ENCODE measurements around the gene AKAP13.

Gene AKAP13

DNA sequence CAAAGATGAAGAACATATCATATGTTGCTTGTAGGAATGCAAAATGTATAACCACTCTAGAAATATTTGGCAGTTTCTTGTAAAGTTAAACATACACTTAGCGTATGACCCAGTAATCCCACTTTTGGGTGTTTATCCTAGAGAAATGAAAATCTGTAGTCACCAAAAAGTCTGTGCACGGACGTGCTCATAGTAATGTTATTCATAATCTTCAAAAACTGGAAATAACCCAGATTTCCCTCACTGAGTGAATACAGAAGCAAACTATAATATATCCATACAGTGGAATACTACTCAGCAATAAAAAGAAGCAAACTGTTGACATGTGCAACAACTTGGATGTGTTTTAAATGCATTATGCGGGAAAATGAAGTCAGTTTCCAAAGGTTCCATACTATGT lies 155.9 kb downstream of the AKAP13 start:
- DNase-seq (ENCODE audit: low spot score) = no peak

DNA sequence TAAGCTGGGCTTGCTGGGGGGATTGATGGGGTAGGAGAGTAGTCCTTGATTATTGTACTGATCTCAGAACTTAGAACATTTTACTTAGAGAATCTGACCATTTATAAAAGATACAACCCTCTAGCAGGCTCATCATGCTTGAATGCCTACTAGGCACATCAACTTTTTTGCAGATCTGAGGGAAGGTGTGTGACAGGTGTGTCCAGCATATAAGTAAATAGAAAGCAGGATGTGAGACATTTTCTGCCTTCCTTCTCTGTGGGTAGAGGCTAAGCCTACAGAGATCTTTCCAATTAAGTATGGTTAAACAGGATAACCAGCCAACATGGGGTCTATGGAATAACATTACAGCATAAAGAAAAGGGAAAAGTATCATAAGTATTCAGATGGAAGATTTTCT lies 159.1 kb downstream of the AKAP13 start:
- no peak for DNase-seq (ENCODE audit: low spot score)

DNA sequence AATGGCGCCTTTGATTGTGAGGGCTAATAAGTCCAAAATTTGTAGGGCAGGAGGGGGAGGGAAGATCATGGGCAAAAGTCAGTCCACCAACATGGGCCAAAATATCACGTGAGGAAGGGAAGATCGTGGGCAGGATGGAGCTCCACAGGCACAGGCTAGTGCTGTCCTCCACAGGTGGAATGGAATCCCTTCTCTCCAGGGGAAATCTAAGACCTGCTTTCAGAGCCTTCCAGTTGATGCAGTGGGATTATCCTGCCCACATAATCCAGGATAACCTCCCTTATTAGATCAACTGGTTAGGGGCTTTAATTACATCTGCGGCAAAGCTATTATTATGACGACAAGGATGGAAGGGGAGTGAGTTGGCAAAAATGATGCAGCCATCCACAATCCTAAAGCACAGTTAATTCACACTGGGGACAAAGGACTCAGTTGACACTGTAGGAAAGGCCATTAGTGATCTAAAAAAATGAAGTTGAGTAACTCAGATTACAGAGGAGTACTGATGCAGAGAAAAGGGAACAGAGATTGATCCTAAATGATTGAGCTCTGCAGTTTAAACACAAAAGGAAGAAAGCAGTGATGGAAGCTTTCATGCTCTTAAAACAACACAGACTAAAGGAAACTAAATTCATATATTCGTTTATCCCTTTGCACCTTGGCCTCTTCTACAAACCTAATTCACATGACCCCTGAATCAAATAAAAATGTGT lies 159.8 kb downstream of the AKAP13 start:
- DNase-seq (ENCODE audit: low spot score) = no peak

DNA sequence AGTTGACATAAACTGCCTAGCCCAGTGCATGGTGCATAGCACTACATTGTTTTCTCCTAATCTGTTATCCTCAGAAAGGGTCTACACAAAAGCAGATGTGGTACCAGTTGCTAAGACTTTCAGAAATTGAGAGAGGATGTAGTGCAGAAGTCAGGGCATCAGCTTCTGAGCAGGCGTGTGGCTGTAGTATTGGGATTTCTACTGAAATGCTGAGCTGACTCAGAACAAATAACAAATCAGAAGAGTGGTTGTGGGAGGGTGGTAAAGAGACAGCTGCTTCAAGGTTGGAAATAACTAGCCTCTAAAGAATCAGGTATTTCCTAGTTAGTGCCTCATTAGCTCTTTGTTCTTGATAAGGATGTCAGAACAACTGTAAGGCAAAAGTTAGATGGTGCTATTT lies 161.3 kb downstream of the AKAP13 start:
- no peak for DNase-seq (ENCODE audit: low spot score)

DNA sequence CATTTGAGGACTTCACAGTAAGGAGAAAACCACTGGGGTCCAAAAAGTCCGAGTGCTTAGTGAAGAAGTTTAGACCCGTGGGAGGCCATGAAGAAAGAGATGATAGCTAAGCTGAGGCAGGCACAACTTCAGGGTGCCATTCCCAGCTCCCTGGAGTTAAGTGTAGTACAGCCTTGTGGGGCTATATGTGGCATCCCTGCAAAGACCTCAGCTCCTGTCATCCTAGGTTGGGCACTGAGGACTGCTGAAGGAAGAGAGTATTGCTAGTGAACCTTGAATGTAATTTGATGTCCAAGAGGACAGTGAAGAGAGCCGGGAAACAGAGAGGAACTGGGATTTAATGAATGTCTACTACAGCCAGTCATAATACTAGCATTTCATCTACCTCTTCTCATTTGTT lies 162.1 kb downstream of the AKAP13 start:
- DNase-seq (ENCODE audit: low spot score) = no peak

DNA sequence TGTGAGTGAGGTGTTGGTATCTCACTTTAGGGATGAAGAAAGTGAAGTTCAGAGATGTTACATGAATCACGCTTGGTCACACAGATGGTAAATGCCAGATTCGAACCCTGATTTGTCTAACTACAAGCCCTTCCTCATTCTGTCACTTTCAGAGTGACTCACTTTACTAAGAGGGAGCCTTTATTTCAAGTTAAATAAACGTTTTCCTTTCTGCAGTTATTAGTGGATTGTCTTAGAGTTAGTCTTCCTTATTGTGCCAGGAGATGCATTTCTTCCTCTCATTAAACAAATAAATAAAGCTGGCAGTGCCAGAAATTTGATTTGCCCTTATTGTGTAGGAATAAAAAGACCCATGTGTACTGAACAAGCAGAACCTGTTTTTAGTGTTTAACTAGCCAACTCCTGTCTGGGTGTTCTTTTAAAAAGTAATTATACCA lies 162.5 kb downstream of the AKAP13 start:
- no peak for DNase-seq (ENCODE audit: low spot score)

DNA sequence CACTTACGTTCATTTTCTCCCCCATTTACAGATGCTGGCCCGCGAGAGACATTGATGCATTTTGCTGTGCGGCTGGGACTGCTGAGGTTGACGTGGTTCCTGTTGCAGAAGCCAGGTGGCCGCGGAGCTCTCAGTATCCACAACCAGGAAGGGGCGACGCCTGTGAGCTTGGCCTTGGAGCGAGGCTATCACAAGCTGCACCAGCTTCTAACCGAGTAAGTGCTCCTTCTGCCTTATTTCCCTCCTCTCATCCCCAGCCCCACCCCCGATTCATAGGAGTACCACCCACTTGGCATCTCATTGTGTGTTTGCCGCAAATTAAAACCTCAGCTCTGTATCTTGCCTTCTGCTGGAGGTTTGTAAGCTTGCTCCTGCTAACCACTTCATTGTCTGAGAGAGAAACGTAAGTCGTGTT lies 163.3 kb downstream of the AKAP13 start:
- no peak for DNase-seq (ENCODE audit: low spot score)

DNA sequence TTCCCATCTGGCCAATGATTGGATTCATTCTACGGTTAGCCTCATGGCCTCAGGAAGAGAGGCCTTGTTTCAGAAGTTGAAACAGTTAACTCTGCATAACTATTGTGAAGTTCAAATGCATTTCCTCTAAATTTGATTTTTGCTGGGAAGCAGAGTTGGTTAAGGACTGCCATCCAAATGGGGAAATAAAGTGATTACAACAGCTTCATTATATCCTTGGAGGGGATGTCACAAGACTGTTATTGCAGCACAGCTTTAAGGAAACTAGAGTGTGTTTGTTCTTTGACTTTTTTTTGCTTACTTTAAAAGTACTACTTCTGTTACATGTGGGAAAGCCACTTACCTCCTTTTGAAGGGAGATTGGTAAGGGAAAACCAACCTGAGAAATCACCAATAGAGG lies 164.8 kb downstream of the AKAP13 start:
- DNase-seq (ENCODE audit: low spot score) = no peak

DNA sequence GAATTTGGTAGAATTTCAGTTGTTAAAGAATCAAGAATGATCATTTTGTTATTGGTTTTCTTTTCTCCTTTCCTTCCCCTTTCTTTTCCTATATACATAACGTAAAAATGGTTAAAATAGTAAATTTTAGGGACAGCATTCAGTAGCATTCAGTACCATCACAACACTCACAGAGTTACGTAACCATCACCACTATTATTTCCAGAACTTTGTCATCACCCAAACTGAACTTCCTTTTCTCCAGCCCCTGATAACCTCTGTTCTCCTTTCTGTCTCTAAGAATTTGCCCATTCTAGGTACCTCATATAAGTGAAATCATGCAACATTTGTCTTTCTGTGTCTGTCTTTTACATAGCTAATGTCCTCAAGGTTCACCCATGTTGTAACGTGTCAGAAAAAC lies 165.3 kb downstream of the AKAP13 start:
- no peak for DNase-seq (ENCODE audit: low spot score)

DNA sequence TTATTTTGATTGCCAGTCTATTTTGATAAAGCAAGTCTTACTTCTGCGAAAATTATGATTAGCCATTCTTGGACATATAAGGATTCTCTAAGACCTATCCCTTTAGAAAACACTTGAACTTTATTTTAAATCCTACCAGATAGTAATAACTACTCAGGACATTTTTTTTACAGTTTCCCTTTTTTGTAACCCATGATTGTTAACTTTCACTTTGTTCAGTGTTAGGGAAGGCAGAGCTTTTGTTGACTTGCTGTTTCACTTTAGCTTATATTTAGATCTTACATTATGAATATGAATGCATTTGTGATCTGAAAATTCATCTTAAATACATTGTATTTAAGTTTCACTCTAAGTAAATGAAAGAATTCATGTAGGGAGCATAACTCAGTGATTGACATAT lies 167.0 kb downstream of the AKAP13 start:
- DNase-seq (ENCODE audit: low spot score) = no peak

DNA sequence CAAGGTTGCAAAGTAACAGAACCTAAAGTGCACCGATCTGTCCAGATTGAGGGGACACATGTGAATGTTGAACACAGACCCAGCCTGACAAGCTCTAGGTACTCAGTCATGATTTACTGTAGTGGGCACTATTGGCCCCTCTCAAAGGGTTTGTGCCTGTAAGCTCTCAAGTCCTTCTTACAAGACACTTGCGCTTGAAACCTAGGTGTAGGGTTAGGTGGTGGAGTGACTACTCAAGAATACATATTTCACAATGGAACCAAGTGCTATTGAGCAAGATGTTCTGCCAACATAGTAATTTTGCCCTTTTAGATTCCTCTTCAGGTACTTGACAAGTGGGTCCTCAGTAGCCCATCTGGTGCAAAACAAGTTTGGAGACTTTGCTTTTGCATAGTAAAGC lies 169.9 kb downstream of the AKAP13 start:
- DNase-seq (ENCODE audit: low spot score) = no peak

DNA sequence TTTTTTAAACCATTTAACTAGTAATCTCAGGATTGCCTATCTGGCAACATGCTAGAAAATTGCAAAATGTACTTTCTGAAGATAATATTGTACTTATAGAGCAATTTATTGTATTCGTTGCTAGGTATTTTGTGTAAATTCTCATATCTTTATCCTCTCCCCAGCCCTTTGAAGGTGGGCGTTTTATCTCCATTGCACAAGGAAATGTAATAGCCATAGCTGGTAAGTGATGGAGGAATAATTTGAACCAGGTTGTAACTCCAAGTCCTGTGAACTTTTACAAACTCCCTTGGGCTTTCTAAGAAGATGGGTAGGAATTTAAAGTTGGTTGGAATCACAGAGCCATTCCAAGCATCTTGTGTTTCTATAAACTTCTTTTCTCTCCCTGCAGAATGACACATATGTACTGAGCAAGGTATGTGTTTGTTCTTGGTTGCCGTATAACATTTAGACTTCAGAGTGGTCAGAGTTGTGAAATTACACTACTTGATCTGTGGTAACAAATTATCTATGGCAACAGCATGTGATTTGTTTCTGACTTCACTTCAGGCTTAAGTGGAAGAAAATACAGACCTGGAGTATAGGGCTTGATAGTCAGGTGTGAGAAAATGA lies 170.9 kb downstream of the AKAP13 start:
- no peak for DNase-seq (ENCODE audit: low spot score)

DNA sequence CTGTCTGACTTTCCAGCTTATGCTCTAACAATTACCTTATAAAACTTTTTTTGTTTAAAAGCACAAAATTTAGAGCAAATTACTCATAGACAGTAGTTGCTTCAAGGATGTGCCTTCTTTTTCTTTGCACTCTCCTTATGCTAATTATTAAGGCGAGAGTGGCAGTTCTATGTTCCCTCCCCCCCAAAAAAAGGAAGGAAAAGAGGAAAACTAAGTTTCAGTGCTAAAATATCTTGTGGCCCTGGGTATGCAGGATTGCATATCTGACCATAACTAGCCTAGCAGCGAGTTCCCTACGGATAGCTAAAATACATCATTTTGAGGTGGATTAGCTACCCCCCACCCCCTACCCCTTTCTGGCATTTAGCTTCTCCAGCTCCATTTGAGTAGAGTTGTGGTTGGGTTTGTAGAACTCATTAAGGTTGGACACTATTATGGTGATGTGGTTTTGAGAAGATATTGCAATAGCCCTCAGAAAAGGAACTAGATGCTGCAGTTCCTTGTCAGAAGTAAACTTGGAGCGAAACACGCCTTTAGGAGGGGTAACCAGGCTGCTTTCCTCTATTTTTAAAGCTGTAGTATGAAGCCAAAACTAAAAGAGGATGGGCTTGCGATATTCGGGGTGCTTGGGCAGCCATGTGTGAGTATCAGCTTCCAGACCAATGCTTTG lies 174.6 kb downstream of the AKAP13 start:
- DNase-seq (ENCODE audit: low spot score) = no peak

DNA sequence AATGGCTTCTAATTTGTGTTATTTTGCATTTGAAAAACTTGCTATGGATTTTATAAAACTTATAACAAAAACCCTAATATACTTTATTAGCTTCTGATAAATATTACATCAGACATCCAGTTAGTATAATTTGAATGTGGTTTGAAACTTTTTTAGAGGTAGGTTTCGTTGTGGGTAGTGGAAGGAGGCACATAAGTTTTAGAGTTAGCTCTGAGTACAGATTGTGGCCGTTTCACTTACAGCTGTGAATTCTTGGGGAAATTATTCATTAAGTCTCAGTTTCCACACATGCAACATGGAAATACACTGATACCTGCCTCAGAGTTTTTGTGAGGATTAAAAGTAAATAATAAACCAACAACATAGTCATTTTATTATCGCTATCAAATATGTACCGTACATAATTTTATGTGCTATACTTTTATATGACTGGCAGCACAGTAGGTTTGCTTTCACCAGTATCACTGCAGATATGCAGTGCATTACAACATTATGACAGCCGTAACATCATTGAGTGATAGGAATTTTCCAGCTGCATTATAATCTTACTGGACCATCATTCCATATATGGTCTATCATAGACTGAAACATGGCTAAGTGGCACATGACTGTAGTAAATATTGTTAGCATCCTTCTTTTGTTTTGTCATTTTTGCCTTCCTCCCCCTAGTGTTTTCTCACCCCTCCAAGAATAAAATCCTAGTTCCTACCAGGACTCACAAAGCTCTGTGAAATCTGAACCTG lies 175.6 kb downstream of the AKAP13 start:
- no peak for DNase-seq (ENCODE audit: low spot score)

DNA sequence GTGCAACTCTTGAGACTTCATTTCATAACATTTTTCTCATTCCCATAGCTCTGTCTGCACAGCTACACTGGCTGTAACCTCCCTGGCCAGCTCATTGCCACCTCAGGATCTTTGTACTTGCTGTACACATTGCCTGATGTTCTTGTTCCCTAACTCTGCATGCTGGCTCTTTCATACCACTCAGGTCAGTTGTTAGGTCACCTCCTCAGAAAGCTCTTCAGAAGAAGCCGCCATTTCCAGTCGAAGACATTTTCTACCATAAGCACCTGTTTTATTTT lies 176.2 kb downstream of the AKAP13 start:
- DNase-seq (ENCODE audit: low spot score) = no peak

DNA sequence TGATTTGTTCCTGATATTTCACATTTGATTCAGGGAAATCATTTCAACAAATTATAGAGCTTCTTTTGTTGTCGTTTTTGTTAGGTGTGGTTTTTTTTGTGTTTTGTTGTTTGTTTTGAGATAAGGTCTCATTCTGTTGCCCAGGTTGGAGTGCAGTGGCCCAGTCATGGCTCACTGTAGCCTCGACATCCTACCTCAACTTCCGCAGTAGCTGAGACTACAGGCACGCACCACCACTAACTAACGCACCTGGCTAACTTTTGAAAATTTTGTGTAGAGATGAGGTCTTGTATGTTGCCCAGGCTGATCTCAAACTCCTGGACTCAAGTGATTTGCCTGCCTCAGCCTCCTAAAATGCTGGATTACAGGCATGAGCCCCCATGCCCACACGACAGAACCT lies 177.0 kb downstream of the AKAP13 start:
- DNase-seq (ENCODE audit: low spot score) = no peak

DNA sequence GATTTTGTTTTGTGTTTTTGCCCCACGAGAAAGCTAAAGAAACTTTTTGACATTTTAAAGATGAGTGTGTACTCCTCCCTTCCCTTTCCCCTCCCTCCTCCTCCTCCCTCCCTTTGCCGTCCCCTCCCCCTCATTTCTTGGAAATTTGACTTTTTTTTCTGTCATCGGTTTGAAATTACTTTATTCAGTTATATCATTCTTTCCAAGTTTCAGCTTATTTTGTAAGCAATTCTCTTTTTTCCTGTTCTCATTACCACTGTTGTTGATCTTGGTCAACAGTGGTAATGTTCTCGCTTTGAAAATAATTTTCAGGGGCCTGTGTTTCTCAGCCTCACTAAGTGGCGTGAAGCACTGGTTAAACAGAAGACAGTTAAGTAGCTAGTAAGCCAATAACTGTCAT lies 178.4 kb downstream of the AKAP13 start:
- no peak for DNase-seq (ENCODE audit: low spot score)

DNA sequence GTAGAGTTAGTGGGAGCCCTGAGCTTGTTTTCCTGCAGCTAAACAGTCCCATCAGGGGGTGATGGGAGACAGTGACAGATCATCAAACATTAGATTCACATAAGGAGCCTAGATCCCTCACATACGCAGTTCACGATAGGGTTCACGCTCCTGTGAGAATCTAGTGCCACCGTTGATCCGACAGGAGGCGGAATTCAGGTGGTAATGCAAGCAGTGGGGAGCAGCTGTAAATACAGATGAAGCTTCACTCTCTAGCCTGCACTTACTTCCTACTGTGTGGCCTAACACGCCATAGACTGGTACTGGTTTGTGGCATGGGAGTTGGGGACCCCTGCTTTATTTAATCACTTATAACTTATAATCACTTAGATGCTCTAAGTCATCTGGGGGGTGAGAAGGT lies 179.1 kb downstream of the AKAP13 start:
- no peak for DNase-seq (ENCODE audit: low spot score)

DNA sequence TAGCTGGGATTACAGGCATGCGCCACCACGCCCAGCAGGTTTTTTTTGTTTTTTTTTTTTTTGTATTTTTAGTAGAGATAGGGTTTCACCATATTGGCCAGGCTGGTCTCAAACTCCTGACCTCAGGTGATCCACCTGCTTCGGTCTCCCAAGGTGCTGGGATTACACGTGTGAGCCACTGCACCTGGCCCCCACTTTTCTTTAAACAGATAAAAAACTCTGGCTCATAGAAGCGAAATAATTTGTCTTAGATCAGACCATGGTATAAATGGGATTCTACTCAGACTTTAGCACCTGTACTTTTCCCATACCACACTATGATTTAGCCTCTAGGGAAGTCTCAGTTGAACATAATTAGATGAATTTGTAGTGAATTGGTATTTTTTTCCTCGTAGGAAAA lies 182.4 kb downstream of the AKAP13 start:
- no peak for DNase-seq (ENCODE audit: low spot score)

DNA sequence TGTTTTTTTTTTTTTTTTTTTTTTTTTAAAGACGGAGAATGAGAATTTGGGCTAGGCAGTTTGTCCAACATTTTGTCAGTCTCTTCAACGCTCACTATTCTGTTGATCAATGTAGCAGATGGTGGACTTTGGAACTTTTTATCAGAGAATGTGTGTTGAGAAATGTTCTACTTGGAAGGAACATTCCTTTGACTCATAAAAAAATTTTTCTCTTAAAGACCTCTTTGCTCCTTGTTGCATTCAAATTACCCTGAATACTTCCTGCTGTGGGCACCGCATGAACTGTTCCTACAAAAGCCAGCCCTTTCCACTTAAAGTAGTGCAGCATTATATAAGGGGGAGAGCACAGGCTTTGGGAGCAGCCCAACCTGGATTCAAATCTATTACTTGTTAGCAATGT lies 182.9 kb downstream of the AKAP13 start:
- no peak for DNase-seq (ENCODE audit: low spot score)

DNA sequence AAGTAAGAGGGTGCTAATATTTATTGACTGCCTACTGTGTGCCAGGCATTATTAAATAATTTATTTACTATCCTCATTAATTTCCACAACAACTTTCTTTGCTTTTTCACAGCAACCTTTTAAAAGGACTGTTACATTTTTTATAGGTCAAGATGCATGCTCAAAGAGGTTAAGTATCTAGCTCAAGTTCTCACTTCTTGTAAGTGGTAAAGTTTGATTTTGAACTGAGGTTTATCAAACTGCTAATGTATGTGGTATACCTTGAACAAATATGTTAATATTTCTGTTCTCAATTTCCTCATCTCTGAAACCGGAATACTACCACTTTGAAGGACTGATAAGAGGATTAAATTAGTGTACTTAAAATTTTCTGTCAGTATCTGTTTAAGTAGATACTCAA lies 183.3 kb downstream of the AKAP13 start:
- no peak for DNase-seq (ENCODE audit: low spot score)

DNA sequence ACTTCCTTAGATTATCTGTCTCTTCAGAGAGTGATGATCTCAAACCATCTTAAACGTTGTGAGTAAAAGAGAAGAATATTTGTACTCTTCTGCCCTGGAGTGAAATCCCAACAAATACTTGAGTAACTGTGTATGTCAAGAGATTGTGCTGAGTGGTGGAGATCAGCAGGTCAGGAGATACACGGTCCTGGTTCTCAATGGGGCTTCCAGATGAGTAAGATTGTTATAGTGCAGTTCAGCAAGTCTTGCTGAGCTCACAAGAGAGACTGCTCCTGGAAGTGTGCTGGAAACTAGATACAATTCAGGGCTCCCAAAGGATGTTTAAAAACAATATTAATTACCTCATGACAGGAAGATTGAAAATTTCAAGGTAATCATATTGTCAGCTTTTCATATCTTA lies 184.3 kb downstream of the AKAP13 start:
- no peak for DNase-seq (ENCODE audit: low spot score)

DNA sequence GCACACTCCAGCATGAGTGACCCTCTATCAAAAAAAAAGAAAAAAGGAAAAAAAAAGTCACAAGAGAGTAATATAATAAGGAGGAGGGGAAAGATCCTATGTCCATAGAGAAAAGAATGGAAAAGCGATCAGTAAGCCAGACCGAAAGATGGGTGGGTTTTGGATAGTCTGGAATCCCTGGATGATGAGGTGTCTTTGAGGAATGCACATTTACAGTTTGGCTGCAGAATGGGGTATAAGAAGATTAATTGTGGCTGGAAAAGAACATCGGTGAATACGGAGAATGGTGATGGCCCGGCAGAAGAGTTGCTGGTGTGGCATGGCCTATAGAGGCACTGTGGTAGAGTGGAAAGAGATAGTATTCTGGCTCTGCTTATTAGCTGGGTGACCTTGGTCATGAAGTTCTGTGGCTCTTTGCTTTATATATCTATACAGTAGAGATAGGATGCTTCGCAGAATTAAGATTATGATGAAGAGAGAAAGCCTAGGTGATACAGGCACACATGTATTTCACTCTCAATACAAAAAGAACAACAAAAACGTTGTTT lies 187.9 kb downstream of the AKAP13 start:
- no peak for DNase-seq (ENCODE audit: low spot score)

Measured in AG08396 (cell line).